Renal pelvis (tissue), 4 donors: ENCODE results near the gene PDE7B. TPM values are rescaled to one million over a fixed set of nuclear protein-coding genes. Genes with fewer than 3 reads are reported as not detected.

Source experiments
- DNase-seq: peaks from one replicate; pipeline ENCODE4 v3.0.0-alpha.2; 2013
- polyA plus RNA-seq, 3 donors: library from polyadenylated mRNA; unstranded; fragments of 120-200 nt; gene quantifications; one replicate each; pipeline ENCODE4 v1.2.1, GENCODE V29; 2013; ENCODE audit not compliant: insufficient read length in 3 of 3

PDE7B gene
- polyA plus RNA-seq, 3 donors = 6.1 to 9.8 (median 8.1) TPM

- no peak for DNase-seq
These were observed 214.5 kb downstream of the PDE7B start for GRCh38 chr6:136066005-136066404.

- peak; percentile 9 for DNase-seq
These were observed 216.3 kb downstream of the PDE7B start for GRCh38 chr6:136067731-136068341.

GRCh38 chr6:136069119-136069518 lies 217.6 kb downstream of the PDE7B start:
- no peak for DNase-seq

GRCh38 chr6:136070815-136071214 lies 219.3 kb downstream of the PDE7B start:
- DNase-seq = no peak

- DNase-seq = no peak
These were observed 221.2 kb downstream of the PDE7B start for GRCh38 chr6:136072691-136073090.

GRCh38 chr6:136073216-136073615 lies 221.7 kb downstream of the PDE7B start:
- no peak for DNase-seq

GRCh38 chr6:136076496-136076895 lies 225.0 kb downstream of the PDE7B start:
- DNase-seq = no peak

GRCh38 chr6:136077834-136078576 lies 226.5 kb downstream of the PDE7B start:
- no peak for DNase-seq

- DNase-seq = no peak
These were observed 228.4 kb downstream of the PDE7B start for GRCh38 chr6:136079701-136080565.

GRCh38 chr6:136083540-136083939 lies 232.0 kb downstream of the PDE7B start:
- no peak for DNase-seq

GRCh38 chr6:136084403-136084802 lies 232.9 kb downstream of the PDE7B start:
- no peak for DNase-seq

GRCh38 chr6:136085370-136086115 lies 234.0 kb downstream of the PDE7B start:
- no peak for DNase-seq

GRCh38 chr6:136086686-136087085 lies 235.2 kb downstream of the PDE7B start:
- no peak for DNase-seq

- no peak for DNase-seq
These were observed 236.5 kb downstream of the PDE7B start for GRCh38 chr6:136087986-136088385.

- no peak for DNase-seq
These were observed 237.2 kb downstream of the PDE7B start for GRCh38 chr6:136088693-136089092.

- no peak for DNase-seq
These were observed 238.4 kb downstream of the PDE7B start for GRCh38 chr6:136089876-136090275.

- no peak for DNase-seq
These were observed 239.4 kb downstream of the PDE7B start for GRCh38 chr6:136090929-136091328.

- DNase-seq = no peak
These were observed 241.4 kb downstream of the PDE7B start for GRCh38 chr6:136092897-136093296.

- DNase-seq = no peak
These were observed 242.3 kb downstream of the PDE7B start for GRCh38 chr6:136093835-136094234.

GRCh38 chr6:136094812-136095211 lies 243.3 kb downstream of the PDE7B start:
- DNase-seq = no peak

- DNase-seq = no peak
These were observed 244.5 kb downstream of the PDE7B start for GRCh38 chr6:136095986-136096385.
